ENCODE data around the gene BICRA. TPM values are rescaled to one million over a fixed set of nuclear protein-coding genes. Genes with fewer than 3 reads are reported as not detected.

BICRA gene
- total and polyA plus RNA-seq, 9 of the 15 experiments (the other 6 are each of a cell fraction or from before 2014, with no cell fraction given): 0.01 to 8.8 (median 1.2) TPM

DNA sequence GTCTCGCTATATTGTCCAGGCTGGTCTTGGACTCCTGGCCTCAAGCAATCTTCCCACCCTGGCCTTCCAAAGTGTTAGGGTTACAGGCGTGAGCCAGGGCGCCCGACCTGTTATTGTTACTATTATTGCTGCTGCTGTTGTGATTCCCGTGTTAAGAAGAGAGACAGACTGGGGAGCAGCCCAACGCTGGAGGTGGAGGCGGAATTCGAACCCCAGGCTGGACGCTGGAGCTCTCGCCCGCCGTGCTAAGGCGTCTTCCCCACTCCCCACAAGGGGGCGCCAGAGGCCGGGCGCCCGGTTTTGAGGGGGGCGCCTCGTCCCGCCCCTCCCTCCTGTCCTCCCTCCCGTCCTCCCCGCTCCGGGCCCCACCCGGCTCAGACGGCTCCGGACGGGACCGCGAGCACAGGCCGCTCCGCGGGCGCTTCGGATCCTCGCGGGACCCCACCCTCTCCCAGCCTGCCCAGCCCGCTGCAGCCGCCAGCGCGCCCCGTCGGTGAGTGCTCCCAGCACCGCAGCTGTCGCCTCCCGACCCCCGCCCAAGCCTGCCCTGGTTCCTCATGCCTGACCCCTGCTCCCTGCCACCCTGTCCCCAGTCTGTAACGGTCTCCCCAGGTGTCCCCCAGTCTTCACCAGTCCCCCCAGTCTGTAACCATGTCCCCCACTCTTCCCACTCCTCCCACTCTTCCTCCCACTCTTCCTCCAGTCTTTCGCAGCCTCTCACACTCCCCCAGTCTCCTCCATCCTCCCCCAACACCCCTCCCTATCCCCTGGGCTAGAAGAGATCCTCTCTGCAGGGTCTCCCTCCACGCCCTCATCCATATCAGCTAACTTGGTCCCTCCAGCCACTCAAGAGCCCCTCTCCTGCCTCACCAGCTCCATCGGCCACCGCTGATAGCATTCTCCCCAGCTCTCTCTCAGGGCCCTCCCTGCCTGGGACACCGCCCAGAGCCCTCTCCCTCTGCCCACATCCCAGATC lies 104.4 kb downstream of the BICRA start, which contains the start of gene EHD2 (continued):
- TF ChIP-seq RBBP5 (IDR thresholded peaks at IDR 0.05; ENCODE audit: borderline replicate concordance, insufficient read depth, low read length, poor library complexity, severe bottlenecking) (peak; percentile 50), EP400 (IDR thresholded peaks at IDR 0.05) (0 out of 2 replicates have a peak, but pooled peaks have one; percentile 54), SRSF1 (IDR thresholded peaks at IDR 0.05; ENCODE audit: low read depth, low read length) (no peak), KAT2B (IDR thresholded peaks at IDR 0.05; ENCODE audit: low read depth, low read length) (no peak), ZNF217 (CRISPR knock-in tag; IDR thresholded peaks at IDR 0.05) (no peak), ZC3H4 (CRISPR knock-in tag; IDR thresholded peaks at IDR 0.05; ENCODE audit: borderline replicate concordance) (no peak), ZNF668 (CRISPR knock-in tag; IDR thresholded peaks at IDR 0.05) (no peak), ZNF780A (CRISPR knock-in tag; IDR thresholded peaks at IDR 0.05) (no peak), KAT7 (CRISPR knock-in tag; IDR thresholded peaks at IDR 0.05; ENCODE audit: borderline replicate concordance) (peak; percentile 40; the same call in 1 of the 2 replicates), LEF1 (IDR thresholded peaks at IDR 0.05) (no peak), TARDBP (IDR thresholded peaks at IDR 0.05) (no peak), PHF20 (IDR thresholded peaks at IDR 0.05; ENCODE audit: partially characterized antibody) (peak; percentile 14)
- TF ChIP-seq, protein P1, sequence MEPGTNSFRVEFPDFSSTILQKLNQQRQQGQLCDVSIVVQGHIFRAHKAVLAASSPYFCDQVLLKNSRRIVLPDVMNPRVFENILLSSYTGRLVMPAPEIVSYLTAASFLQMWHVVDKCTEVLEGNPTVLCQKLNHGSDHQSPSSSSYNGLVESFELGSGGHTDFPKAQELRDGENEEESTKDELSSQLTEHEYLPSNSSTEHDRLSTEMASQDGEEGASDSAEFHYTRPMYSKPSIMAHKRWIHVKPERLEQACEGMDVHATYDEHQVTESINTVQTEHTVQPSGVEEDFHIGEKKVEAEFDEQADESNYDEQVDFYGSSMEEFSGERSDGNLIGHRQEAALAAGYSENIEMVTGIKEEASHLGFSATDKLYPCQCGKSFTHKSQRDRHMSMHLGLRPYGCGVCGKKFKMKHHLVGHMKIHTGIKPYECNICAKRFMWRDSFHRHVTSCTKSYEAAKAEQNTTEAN (CRISPR knock-in tag; IDR thresholded peaks at IDR 0.05): no peak
- TF ChIP-seq, protein P2, sequence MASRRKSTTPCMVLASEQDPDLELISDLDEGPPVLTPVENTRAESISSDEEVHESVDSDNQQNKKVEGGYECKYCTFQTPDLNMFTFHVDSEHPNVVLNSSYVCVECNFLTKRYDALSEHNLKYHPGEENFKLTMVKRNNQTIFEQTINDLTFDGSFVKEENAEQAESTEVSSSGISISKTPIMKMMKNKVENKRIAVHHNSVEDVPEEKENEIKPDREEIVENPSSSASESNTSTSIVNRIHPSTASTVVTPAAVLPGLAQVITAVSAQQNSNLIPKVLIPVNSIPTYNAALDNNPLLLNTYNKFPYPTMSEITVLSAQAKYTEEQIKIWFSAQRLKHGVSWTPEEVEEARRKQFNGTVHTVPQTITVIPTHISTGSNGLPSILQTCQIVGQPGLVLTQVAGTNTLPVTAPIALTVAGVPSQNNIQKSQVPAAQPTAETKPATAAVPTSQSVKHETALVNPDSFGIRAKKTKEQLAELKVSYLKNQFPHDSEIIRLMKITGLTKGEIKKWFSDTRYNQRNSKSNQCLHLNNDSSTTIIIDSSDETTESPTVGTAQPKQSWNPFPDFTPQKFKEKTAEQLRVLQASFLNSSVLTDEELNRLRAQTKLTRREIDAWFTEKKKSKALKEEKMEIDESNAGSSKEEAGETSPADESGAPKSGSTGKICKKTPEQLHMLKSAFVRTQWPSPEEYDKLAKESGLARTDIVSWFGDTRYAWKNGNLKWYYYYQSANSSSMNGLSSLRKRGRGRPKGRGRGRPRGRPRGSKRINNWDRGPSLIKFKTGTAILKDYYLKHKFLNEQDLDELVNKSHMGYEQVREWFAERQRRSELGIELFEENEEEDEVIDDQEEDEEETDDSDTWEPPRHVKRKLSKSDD (conservative IDR thresholded peaks at IDR 0.05; ENCODE audit: low read length): no peak
- TF ChIP-seq, protein P3, sequence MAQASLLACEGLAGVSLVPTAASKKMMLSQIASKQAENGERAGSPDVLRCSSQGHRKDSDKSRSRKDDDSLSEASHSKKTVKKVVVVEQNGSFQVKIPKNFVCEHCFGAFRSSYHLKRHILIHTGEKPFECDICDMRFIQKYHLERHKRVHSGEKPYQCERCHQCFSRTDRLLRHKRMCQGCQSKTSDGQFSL (CRISPR knock-in tag; IDR thresholded peaks at IDR 0.05): peak; percentile 64; the same call in 1 of the 2 replicates
- TF ChIP-seq, protein P3 (tag; IDR thresholded peaks at IDR 0.05): no peak; a peak in 2 of 4 replicates
- TF ChIP-seq, protein P4, sequence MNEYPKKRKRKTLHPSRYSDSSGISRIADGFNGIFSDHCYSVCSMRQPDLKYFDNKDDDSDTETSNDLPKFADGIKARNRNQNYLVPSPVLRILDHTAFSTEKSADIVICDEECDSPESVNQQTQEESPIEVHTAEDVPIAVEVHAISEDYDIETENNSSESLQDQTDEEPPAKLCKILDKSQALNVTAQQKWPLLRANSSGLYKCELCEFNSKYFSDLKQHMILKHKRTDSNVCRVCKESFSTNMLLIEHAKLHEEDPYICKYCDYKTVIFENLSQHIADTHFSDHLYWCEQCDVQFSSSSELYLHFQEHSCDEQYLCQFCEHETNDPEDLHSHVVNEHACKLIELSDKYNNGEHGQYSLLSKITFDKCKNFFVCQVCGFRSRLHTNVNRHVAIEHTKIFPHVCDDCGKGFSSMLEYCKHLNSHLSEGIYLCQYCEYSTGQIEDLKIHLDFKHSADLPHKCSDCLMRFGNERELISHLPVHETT (CRISPR knock-in tag; conservative IDR thresholded peaks at IDR 0.05 in 1 of 2, IDR thresholded peaks at IDR 0.05 in 1 of 2): no peak
- TF ChIP-seq, protein P5, sequence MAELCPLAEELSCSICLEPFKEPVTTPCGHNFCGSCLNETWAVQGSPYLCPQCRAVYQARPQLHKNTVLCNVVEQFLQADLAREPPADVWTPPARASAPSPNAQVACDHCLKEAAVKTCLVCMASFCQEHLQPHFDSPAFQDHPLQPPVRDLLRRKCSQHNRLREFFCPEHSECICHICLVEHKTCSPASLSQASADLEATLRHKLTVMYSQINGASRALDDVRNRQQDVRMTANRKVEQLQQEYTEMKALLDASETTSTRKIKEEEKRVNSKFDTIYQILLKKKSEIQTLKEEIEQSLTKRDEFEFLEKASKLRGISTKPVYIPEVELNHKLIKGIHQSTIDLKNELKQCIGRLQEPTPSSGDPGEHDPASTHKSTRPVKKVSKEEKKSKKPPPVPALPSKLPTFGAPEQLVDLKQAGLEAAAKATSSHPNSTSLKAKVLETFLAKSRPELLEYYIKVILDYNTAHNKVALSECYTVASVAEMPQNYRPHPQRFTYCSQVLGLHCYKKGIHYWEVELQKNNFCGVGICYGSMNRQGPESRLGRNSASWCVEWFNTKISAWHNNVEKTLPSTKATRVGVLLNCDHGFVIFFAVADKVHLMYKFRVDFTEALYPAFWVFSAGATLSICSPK (IDR thresholded peaks at IDR 0.05; ENCODE audit: borderline replicate concordance): no peak

Data from K562 (cell line).